ENCODE results near the gene COPZ2.

The COPZ2 gene

GRCh38 chr17:47983492-47984223 lies 53.9 kb downstream of the COPZ2 start:
- Histone ChIP-seq H3K4me2 (ENCODE audit: low read depth, low read length, poor library complexity, severe bottlenecking) (peak overlapping the region; percentile 82), H4K20me1 (ENCODE audit: insufficient read depth, low read length, poor library complexity, severe bottlenecking) (peaks cover 5% of the 10 kb centered on the region), H3K36me3 (ENCODE audit: insufficient read depth, low read length) (peaks cover 24% of the 10 kb centered on the region; the same call in 1 of the 2 replicates), H3K4me1 (ENCODE audit: insufficient read depth, low read length, poor library complexity, severe bottlenecking) (peaks cover 42% of the 10 kb centered on the region), H3F3A (ENCODE audit: low read depth) (peaks cover 5% of the 10 kb centered on the region; the same call in 1 of the 2 replicates), H3K9ac (ENCODE audit: low read depth, low read length, poor library complexity, severe bottlenecking) (no peak overlapping the region), H3K9me2 (replicated peaks; ENCODE audit: low read depth, low read length) (no peaks in the 10 kb centered on the region), H3K79me2 (ENCODE audit: insufficient read depth, low read length) (no peaks in the 10 kb centered on the region), H3K27me3 (ENCODE audit: insufficient read depth, low read length, poor library complexity, severe bottlenecking) (no peaks in the 10 kb centered on the region), H2AFZ (ENCODE audit: low read length) (no peak overlapping the region), H3K4me3 (ENCODE audit: low read length, poor library complexity, severe bottlenecking) (no peak overlapping the region), H3K9me3 (ENCODE audit: insufficient read depth, low read depth, low read length) (no peaks in the 10 kb centered on the region)
- no peak for TF ChIP-seq CTCF (conservative IDR thresholded peaks at IDR 0.05; ENCODE audit: low read length)
- no peak for TF ChIP-seq EZH2phosphoT487 (IDR thresholded peaks at IDR 0.05; ENCODE audit: borderline replicate concordance)

GRCh38 chr17:47982645-47983390 lies 54.8 kb downstream of the COPZ2 start:
- Histone ChIP-seq H3K4me1 (ENCODE audit: insufficient read depth, low read length, poor library complexity, severe bottlenecking) (peaks cover 40% of the 10 kb centered on the region), H3K9ac (ENCODE audit: low read depth, low read length, poor library complexity, severe bottlenecking) (peak overlapping the region; percentile 32), H3K79me2 (ENCODE audit: insufficient read depth, low read length) (no peaks in the 10 kb centered on the region), H2AFZ (ENCODE audit: low read length) (no peak overlapping the region), H3K9me3 (ENCODE audit: insufficient read depth, low read depth, low read length) (no peaks in the 10 kb centered on the region), H3K4me2 (ENCODE audit: low read depth, low read length, poor library complexity, severe bottlenecking) (peak overlapping the region; percentile 82), H3F3A (ENCODE audit: low read depth) (peaks cover 5% of the 10 kb centered on the region; the same call in 1 of the 2 replicates), H3K9me2 (replicated peaks; ENCODE audit: low read depth, low read length) (no peaks in the 10 kb centered on the region), H3K36me3 (ENCODE audit: insufficient read depth, low read length) (peaks cover 26% of the 10 kb centered on the region; the same call in 1 of the 2 replicates), H3K4me3 (ENCODE audit: low read length, poor library complexity, severe bottlenecking) (no peak overlapping the region), H3K27me3 (ENCODE audit: insufficient read depth, low read length, poor library complexity, severe bottlenecking) (no peaks in the 10 kb centered on the region), H4K20me1 (ENCODE audit: insufficient read depth, low read length, poor library complexity, severe bottlenecking) (peaks cover 6% of the 10 kb centered on the region)
- TF ChIP-seq CTCF (conservative IDR thresholded peaks at IDR 0.05; ENCODE audit: low read length) (no peak), EZH2phosphoT487 (IDR thresholded peaks at IDR 0.05; ENCODE audit: borderline replicate concordance) (no peak)

- no peaks in the 10 kb centered on the region for H3K9me3 ChIP-seq (ENCODE audit: insufficient read depth, low read depth, low read length)
- H3K9me2 ChIP-seq (replicated peaks; ENCODE audit: low read depth, low read length) = no peaks in the 10 kb centered on the region
- peaks cover 5% of the 10 kb centered on the region; the same call in 1 of the 2 replicates for H3F3A ChIP-seq (ENCODE audit: low read depth)
- H3K4me2 ChIP-seq (ENCODE audit: low read depth, low read length, poor library complexity, severe bottlenecking) = peak overlapping the region; percentile 82
- H3K4me3 ChIP-seq (ENCODE audit: low read length, poor library complexity, severe bottlenecking) = peak overlapping the region; percentile 62
- H3K36me3 ChIP-seq (ENCODE audit: insufficient read depth, low read length) = peaks cover 26% of the 10 kb centered on the region; the same call in 1 of the 2 replicates
- TF ChIP-seq EZH2phosphoT487 (IDR thresholded peaks at IDR 0.05; ENCODE audit: borderline replicate concordance) (no peak), CTCF (conservative IDR thresholded peaks at IDR 0.05; ENCODE audit: low read length) (no peak)
- peak overlapping the region; percentile 32 for H3K9ac ChIP-seq (ENCODE audit: low read depth, low read length, poor library complexity, severe bottlenecking)
- H3K27me3 ChIP-seq (ENCODE audit: insufficient read depth, low read length, poor library complexity, severe bottlenecking) = no peaks in the 10 kb centered on the region
- H4K20me1 ChIP-seq (ENCODE audit: insufficient read depth, low read length, poor library complexity, severe bottlenecking) = peaks cover 6% of the 10 kb centered on the region
- no peaks in the 10 kb centered on the region for H3K79me2 ChIP-seq (ENCODE audit: insufficient read depth, low read length)
- peaks cover 37% of the 10 kb centered on the region for H3K4me1 ChIP-seq (ENCODE audit: insufficient read depth, low read length, poor library complexity, severe bottlenecking)
- no peak overlapping the region for H2AFZ ChIP-seq (ENCODE audit: low read length)
Measured at GRCh38 chr17:47982091-47982617, 55.4 kb downstream of the COPZ2 start.

Measured in Loucy (cell line).